IMR-90 (cell line): ENCODE data around the gene CAMK2D.

ENCODE experiments used
- CHD1 ChIP-seq: IDR thresholded peaks from 2 replicates; pipeline ENCODE4 v1.6.1; 2012; ENCODE audit warnings: low read depth, low read length, improper control_type of control experiment
- POLR2A ChIP-seq: IDR thresholded peaks from 2 replicates; pipeline ENCODE4 v1.6.1; 2012; ENCODE audit warnings: mild to moderate bottlenecking, low read depth, low read length
- RFX5 ChIP-seq: IDR thresholded peaks from 2 replicates; pipeline ENCODE4 v1.8.0; 2012; ENCODE audit warnings: low read depth, mild to moderate bottlenecking, low read length, moderate library complexity
- TF ChIP-seq, protein P1 (sequence below): conservative IDR thresholded peaks from 2 replicates; pipeline ENCODE4 v1.5.1; 2012; ENCODE audit warnings: mild to moderate bottlenecking, low read depth, low read length, improper control_type of control experiment

- TF ChIP-seq, protein P1, sequence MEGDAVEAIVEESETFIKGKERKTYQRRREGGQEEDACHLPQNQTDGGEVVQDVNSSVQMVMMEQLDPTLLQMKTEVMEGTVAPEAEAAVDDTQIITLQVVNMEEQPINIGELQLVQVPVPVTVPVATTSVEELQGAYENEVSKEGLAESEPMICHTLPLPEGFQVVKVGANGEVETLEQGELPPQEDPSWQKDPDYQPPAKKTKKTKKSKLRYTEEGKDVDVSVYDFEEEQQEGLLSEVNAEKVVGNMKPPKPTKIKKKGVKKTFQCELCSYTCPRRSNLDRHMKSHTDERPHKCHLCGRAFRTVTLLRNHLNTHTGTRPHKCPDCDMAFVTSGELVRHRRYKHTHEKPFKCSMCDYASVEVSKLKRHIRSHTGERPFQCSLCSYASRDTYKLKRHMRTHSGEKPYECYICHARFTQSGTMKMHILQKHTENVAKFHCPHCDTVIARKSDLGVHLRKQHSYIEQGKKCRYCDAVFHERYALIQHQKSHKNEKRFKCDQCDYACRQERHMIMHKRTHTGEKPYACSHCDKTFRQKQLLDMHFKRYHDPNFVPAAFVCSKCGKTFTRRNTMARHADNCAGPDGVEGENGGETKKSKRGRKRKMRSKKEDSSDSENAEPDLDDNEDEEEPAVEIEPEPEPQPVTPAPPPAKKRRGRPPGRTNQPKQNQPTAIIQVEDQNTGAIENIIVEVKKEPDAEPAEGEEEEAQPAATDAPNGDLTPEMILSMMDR: no peak
- TF ChIP-seq POLR2A (no peak), CHD1 (no peak), RFX5 (no peak)
Observed at GRCh38 chr4:113644398-113644797, 117.1 kb downstream of the CAMK2D start.
